A673 (cell line): ENCODE data around the gene FBXL13.

ENCODE experiments used
- EZH2 ChIP-seq: fragments of 200-600 bp; sonication (generic); IDR thresholded peaks from 2 replicates; pipeline ENCODE4 v1.6.1; 2017; ENCODE audit warnings: borderline replicate concordance, low read depth, mild to moderate bottlenecking, mixed read lengths, antibody characterized with exemption, low read length; ENCODE audit not compliant: poor library complexity, severe bottlenecking
- TF ChIP-seq, protein P1 (sequence below): fragments of 300-800, 200-600 bp; sonication (generic); conservative IDR thresholded peaks from 2 replicates; pipeline ENCODE4 v1.5.1; 2017; ENCODE audit warnings: low read depth, mild to moderate bottlenecking, antibody characterized with exemption, low read length, moderate library complexity, mixed read lengths

DNA sequence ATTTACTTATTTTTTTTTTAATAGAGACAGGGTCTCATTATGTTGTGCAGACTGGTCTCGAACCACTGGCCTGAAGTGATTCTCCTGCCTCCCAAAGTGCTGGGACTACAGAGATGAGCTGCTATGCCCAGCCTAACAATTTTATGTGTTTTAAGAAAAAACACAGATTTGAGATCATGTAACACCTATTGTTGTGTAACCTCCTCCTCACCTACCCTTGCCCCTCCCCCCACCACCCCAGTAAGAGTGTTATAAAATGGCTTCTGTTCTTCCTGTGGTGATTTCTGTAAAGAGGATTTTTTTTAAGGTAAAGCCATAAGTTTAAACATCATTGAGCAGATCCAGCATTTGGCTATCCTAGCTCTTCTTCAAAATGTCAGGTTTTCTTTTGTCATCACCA is 7.9 kb upstream of the FBXL13 start:
- no peak for TF ChIP-seq EZH2
- TF ChIP-seq, protein P1, sequence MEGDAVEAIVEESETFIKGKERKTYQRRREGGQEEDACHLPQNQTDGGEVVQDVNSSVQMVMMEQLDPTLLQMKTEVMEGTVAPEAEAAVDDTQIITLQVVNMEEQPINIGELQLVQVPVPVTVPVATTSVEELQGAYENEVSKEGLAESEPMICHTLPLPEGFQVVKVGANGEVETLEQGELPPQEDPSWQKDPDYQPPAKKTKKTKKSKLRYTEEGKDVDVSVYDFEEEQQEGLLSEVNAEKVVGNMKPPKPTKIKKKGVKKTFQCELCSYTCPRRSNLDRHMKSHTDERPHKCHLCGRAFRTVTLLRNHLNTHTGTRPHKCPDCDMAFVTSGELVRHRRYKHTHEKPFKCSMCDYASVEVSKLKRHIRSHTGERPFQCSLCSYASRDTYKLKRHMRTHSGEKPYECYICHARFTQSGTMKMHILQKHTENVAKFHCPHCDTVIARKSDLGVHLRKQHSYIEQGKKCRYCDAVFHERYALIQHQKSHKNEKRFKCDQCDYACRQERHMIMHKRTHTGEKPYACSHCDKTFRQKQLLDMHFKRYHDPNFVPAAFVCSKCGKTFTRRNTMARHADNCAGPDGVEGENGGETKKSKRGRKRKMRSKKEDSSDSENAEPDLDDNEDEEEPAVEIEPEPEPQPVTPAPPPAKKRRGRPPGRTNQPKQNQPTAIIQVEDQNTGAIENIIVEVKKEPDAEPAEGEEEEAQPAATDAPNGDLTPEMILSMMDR: no peak
